Ovary (tissue), 3 donors: ENCODE data around the gene SH3RF3.
A peak's percentile ranks its signal among the peaks of the same experiment; 100 is the strongest.

Source experiments
- CTCF ChIP-seq, 3 donors: fragments of 450-650 bp in 2 of 3; fragments of 200-600 bp in 1 of 3; IDR thresholded peaks; one replicate each; pipeline versions ENCODE4 v1.5.1 to v1.8.0; 2016 to 2022; ENCODE audit warnings: antibody characterized with exemption in 3 of 3, mild to moderate bottlenecking in 1 of 3
- EP300 ChIP-seq: sonication (generic); formaldehyde crosslinking; IDR thresholded peaks from one replicate; pipeline ENCODE4 v1.6.1; 2017; ENCODE audit warnings: antibody characterized with exemption
- POLR2A ChIP-seq: fragments of 450-650 bp; IDR thresholded peaks from one replicate; pipeline ENCODE4 v1.6.1; 2017; ENCODE audit warnings: antibody characterized with exemption, mild to moderate bottlenecking, moderate library complexity
- donor health status: DM: no; HTN: no; CAD: no.

GRCh38 chr2:109171444-109172334, 42.7 kb downstream of the SH3RF3 start:
- TF ChIP-seq CTCF (IDR thresholded peaks at IDR 0.05) (peak in 1 of 3 donors; percentile 32), POLR2A (no peak), EP300 (no peak)
